Peyer's patch (tissue), 4 donors: ENCODE measurements around the gene GALNT6.

Experiments
- POLR2A ChIP-seq, 2 donors: fragments of 450-650 bp; IDR thresholded peaks; one replicate each; pipeline ENCODE4 v1.5.1; 2017; ENCODE audit warnings: antibody characterized with exemption in 2 of 2, mild to moderate bottlenecking in 2 of 2, moderate library complexity in 2 of 2
- TF ChIP-seq, protein P1 (sequence below), 6 experiments: fragments of 450-650 bp in 4 of 6; fragments of 200-600 bp in 2 of 6; sonication (generic) in 1 of 6; IDR thresholded peaks; one replicate each; pipeline ENCODE4 v1.5.1; 2017 to 2019; ENCODE audit warnings: antibody characterized with exemption in 6 of 6, mild to moderate bottlenecking in 3 of 6, moderate library complexity in 1 of 6

DNA sequence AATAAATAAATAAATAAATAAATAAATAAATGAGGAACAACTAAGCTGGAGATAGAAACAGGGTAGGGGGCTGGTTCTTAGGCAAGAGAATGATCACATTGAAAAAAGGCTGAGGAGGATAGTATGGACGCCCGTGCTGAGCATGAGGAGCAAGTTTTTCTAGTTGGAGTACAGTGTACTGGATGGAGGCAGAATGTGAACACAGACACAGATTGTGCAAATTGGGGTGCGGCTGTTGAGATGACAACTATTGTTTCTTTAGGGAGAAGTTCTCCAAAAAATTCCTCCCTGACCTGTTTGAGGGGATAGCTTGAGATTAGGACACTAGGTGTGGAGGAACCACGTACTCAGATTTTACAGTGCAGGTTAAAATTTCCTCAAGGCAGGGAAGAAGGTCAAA is 66.3 kb downstream of the GALNT6 start:
- TF ChIP-seq, protein P1, sequence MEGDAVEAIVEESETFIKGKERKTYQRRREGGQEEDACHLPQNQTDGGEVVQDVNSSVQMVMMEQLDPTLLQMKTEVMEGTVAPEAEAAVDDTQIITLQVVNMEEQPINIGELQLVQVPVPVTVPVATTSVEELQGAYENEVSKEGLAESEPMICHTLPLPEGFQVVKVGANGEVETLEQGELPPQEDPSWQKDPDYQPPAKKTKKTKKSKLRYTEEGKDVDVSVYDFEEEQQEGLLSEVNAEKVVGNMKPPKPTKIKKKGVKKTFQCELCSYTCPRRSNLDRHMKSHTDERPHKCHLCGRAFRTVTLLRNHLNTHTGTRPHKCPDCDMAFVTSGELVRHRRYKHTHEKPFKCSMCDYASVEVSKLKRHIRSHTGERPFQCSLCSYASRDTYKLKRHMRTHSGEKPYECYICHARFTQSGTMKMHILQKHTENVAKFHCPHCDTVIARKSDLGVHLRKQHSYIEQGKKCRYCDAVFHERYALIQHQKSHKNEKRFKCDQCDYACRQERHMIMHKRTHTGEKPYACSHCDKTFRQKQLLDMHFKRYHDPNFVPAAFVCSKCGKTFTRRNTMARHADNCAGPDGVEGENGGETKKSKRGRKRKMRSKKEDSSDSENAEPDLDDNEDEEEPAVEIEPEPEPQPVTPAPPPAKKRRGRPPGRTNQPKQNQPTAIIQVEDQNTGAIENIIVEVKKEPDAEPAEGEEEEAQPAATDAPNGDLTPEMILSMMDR (IDR thresholded peaks at IDR 0.05), result no peak
- no peak for TF ChIP-seq POLR2A (IDR thresholded peaks at IDR 0.05)
